ENCODE results near the gene GALNT18.

DNA sequence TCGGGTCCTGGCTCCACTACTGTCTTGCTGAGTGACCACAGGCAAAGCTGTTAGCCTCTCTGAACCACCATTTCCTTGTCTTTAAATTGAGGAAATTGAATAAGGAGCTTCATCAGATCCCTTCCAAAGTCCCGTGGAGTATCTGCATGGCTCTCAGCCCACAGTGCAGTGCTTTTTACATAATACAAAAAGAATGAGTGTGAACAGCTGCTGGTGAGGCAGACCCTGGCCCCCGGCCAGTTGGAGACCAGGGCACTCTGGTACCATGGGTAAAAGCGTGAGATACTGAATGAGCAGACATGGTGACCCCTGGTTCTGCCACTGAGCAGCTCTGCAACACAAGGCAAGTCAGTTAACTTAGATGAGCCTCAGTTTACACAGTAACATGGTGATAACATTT lies 86.8 kb downstream of the GALNT18 start:
- TF ChIP-seq CTCF (IDR thresholded peaks at IDR 0.05; ENCODE audit: insufficient read depth, low read length) (no peak), POLR2AphosphoS5 (IDR thresholded peaks at IDR 0.05; ENCODE audit: low read depth) (no peak)
- TF ChIP-seq, protein P1, sequence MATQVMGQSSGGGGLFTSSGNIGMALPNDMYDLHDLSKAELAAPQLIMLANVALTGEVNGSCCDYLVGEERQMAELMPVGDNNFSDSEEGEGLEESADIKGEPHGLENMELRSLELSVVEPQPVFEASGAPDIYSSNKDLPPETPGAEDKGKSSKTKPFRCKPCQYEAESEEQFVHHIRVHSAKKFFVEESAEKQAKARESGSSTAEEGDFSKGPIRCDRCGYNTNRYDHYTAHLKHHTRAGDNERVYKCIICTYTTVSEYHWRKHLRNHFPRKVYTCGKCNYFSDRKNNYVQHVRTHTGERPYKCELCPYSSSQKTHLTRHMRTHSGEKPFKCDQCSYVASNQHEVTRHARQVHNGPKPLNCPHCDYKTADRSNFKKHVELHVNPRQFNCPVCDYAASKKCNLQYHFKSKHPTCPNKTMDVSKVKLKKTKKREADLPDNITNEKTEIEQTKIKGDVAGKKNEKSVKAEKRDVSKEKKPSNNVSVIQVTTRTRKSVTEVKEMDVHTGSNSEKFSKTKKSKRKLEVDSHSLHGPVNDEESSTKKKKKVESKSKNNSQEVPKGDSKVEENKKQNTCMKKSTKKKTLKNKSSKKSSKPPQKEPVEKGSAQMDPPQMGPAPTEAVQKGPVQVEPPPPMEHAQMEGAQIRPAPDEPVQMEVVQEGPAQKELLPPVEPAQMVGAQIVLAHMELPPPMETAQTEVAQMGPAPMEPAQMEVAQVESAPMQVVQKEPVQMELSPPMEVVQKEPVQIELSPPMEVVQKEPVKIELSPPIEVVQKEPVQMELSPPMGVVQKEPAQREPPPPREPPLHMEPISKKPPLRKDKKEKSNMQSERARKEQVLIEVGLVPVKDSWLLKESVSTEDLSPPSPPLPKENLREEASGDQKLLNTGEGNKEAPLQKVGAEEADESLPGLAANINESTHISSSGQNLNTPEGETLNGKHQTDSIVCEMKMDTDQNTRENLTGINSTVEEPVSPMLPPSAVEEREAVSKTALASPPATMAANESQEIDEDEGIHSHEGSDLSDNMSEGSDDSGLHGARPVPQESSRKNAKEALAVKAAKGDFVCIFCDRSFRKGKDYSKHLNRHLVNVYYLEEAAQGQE (IDR thresholded peaks at IDR 0.05; ENCODE audit: insufficient replicate concordance, low read depth): no peak
